ENCODE results near the gene HIPK1. TPM values are rescaled to one million over a fixed set of nuclear protein-coding genes. Genes with fewer than 3 reads are reported as not detected.

HIPK1 gene
- total and polyA plus RNA-seq, 2 of the 13 experiments (the other 11 are each of a cell fraction or from before 2014, with no cell fraction given): 20.8 to 33.4 TPM

GRCh38 chr1:114025609-114026401 lies 96.7 kb downstream of the HIPK1 start (continued):
- TF ChIP-seq TSC22D2 (CRISPR knock-in tag; IDR thresholded peaks at IDR 0.05; ENCODE audit: borderline replicate concordance) (no peak), KDM6A (CRISPR knock-in tag; IDR thresholded peaks at IDR 0.05; ENCODE audit: low read depth) (no peak), RARA (CRISPR knock-in tag; IDR thresholded peaks at IDR 0.05) (no peak), FOSL2 (CRISPR knock-in tag; IDR thresholded peaks at IDR 0.05) (no peak), ZNF614 (CRISPR knock-in tag; IDR thresholded peaks at IDR 0.05; ENCODE audit: borderline replicate concordance) (no peak), ZFP36 (IDR thresholded peaks at IDR 0.05; ENCODE audit: borderline replicate concordance, low read depth, low read length, partially characterized antibody) (no peak)
- TF ChIP-seq, protein P1, sequence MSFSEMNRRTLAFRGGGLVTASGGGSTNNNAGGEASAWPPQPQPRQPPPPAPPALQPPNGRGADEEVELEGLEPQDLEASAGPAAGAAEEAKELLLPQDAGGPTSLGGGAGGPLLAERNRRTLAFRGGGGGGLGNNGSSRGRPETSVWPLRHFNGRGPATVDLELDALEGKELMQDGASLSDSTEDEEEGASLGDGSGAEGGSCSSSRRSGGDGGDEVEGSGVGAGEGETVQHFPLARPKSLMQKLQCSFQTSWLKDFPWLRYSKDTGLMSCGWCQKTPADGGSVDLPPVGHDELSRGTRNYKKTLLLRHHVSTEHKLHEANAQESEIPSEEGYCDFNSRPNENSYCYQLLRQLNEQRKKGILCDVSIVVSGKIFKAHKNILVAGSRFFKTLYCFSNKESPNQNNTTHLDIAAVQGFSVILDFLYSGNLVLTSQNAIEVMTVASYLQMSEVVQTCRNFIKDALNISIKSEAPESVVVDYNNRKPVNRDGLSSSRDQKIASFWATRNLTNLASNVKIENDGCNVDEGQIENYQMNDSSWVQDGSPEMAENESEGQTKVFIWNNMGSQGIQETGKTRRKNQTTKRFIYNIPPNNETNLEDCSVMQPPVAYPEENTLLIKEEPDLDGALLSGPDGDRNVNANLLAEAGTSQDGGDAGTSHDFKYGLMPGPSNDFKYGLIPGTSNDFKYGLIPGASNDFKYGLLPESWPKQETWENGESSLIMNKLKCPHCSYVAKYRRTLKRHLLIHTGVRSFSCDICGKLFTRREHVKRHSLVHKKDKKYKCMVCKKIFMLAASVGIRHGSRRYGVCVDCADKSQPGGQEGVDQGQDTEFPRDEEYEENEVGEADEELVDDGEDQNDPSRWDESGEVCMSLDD (CRISPR knock-in tag; IDR thresholded peaks at IDR 0.05; ENCODE audit: borderline replicate concordance): no peak
- TF ChIP-seq, protein P2, sequence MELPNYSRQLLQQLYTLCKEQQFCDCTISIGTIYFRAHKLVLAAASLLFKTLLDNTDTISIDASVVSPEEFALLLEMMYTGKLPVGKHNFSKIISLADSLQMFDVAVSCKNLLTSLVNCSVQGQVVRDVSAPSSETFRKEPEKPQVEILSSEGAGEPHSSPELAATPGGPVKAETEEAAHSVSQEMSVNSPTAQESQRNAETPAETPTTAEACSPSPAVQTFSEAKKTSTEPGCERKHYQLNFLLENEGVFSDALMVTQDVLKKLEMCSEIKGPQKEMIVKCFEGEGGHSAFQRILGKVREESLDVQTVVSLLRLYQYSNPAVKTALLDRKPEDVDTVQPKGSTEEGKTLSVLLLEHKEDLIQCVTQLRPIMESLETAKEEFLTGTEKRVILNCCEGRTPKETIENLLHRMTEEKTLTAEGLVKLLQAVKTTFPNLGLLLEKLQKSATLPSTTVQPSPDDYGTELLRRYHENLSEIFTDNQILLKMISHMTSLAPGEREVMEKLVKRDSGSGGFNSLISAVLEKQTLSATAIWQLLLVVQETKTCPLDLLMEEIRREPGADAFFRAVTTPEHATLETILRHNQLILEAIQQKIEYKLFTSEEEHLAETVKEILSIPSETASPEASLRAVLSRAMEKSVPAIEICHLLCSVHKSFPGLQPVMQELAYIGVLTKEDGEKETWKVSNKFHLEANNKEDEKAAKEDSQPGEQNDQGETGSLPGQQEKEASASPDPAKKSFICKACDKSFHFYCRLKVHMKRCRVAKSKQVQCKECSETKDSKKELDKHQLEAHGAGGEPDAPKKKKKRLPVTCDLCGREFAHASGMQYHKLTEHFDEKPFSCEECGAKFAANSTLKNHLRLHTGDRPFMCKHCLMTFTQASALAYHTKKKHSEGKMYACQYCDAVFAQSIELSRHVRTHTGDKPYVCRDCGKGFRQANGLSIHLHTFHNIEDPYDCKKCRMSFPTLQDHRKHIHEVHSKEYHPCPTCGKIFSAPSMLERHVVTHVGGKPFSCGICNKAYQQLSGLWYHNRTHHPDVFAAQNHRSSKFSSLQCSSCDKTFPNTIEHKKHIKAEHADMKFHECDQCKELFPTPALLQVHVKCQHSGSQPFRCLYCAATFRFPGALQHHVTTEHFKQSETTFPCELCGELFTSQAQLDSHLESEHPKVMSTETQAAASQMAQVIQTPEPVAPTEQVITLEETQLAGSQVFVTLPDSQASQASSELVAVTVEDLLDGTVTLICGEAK (IDR thresholded peaks at IDR 0.05): no peak
- TF ChIP-seq, protein P2 (CRISPR knock-in tag; IDR thresholded peaks at IDR 0.05): no peak
